ENCODE results near the gene ZNF408. TPM values are rescaled to one million over a fixed set of nuclear protein-coding genes. Genes with fewer than 3 reads are reported as not detected.
"Not testable (repeated sequence)": the region's sequence is repeated elsewhere in the genome, so short reads cannot be mapped to it uniquely, and the experiment has no call there.

The ZNF408 gene
- polyA plus RNA-seq, 4 donors: 8.7 to 11.6 (median 11.5) TPM

GRCh38 chr11:46709351-46709750, 8.5 kb downstream of the ZNF408 start:
- FAIRE-seq; H3K9me3 ChIP-seq (ENCODE audit: control insufficient read depth in 2 of 2, insufficient read depth in 1 of 2, low read depth in 1 of 2, low read length in 1 of 2); H3K27ac ChIP-seq (ENCODE audit: low read depth in 1 of 3, low read length in 2 of 3); H3K4me3 ChIP-seq (ENCODE audit: low read depth in 1 of 3, low read length in 3 of 3); H3K4me1 ChIP-seq (ENCODE audit: control insufficient read depth in 3 of 3, insufficient read depth in 2 of 3, low read depth in 1 of 3, low read length in 2 of 3); DNase-seq; H3K27me3 ChIP-seq (ENCODE audit: control insufficient read depth in 3 of 3, insufficient read depth in 3 of 3, low read length in 3 of 3): not testable (repeated sequence)
- WGBS, 3 donors: 87 to 91% (median 91%) methylated on average over 8 to 9 of the region's 9 CpGs
- peaks cover 14 to 42% (median 16%) of the 10 kb centered on the region in 3 donors for H3K36me3 ChIP-seq (ENCODE audit: control insufficient read depth in 3 of 3, insufficient read depth in 2 of 3, low read depth in 1 of 3, low read length in 3 of 3)

- H3K27ac ChIP-seq (ENCODE audit: low read depth in 1 of 3, low read length in 2 of 3): peak overlapping the region in 1 of 3 donors; percentile 55
- H3K27me3 ChIP-seq (ENCODE audit: control insufficient read depth in 3 of 3, insufficient read depth in 3 of 3, low read length in 3 of 3): no peaks in the 10 kb centered on the region
- H3K9me3 ChIP-seq (ENCODE audit: control insufficient read depth in 2 of 2, insufficient read depth in 1 of 2, low read depth in 1 of 2, low read length in 1 of 2): no peaks in the 10 kb centered on the region
- H3K36me3 ChIP-seq (ENCODE audit: control insufficient read depth in 3 of 3, insufficient read depth in 2 of 3, low read depth in 1 of 3, low read length in 3 of 3): peaks cover 2 to 27% (median 2%) of the 10 kb centered on the region in 3 donors
- FAIRE-seq (no peak), DNase-seq (no peak)
- no peak overlapping the region for H3K4me3 ChIP-seq (ENCODE audit: low read depth in 1 of 3, low read length in 3 of 3)
- no peaks in the 10 kb centered on the region for H3K4me1 ChIP-seq (ENCODE audit: control insufficient read depth in 3 of 3, insufficient read depth in 2 of 3, low read depth in 1 of 3, low read length in 2 of 3)
- WGBS, 3 donors: 68 to 78% (median 75%) methylated on average over 10 of the region's 10 CpGs
Measured at GRCh38 chr11:46710821-46711269, 10.0 kb downstream of the ZNF408 start.

- Histone ChIP-seq H3K36me3 (ENCODE audit: control insufficient read depth in 3 of 3, insufficient read depth in 2 of 3, low read depth in 1 of 3, low read length in 3 of 3) (peaks cover 0 to 23% (median 0%) of the 10 kb centered on the region in 3 donors), H3K4me3 (ENCODE audit: low read depth in 1 of 3, low read length in 3 of 3) (no peak overlapping the region), H3K27me3 (ENCODE audit: control insufficient read depth in 3 of 3, insufficient read depth in 3 of 3, low read length in 3 of 3) (no peaks in the 10 kb centered on the region), H3K27ac (ENCODE audit: low read depth in 1 of 3, low read length in 2 of 3) (peak overlapping the region in 1 of 3 donors; percentile 55), H3K9me3 (ENCODE audit: control insufficient read depth in 2 of 2, insufficient read depth in 1 of 2, low read depth in 1 of 2, low read length in 1 of 2) (no peaks in the 10 kb centered on the region), H3K4me1 (ENCODE audit: control insufficient read depth in 3 of 3, insufficient read depth in 2 of 3, low read depth in 1 of 3, low read length in 2 of 3) (no peaks in the 10 kb centered on the region)
- FAIRE-seq (no peak), DNase-seq (no peak)
- 83 to 91% (median 86%) methylated on average over 5 of the region's 5 CpGs for WGBS, 3 donors
Measured at GRCh38 chr11:46711303-46711702, 10.5 kb downstream of the ZNF408 start.

GRCh38 chr11:46712874-46713576, 12.2 kb downstream of the ZNF408 start:
- 92 to 94% (median 94%) methylated on average over 7 of the region's 7 CpGs for WGBS, 3 donors
- Histone ChIP-seq H3K4me3 (ENCODE audit: low read depth in 1 of 3, low read length in 3 of 3) (no peak overlapping the region), H3K9me3 (ENCODE audit: control insufficient read depth in 2 of 2, insufficient read depth in 1 of 2, low read depth in 1 of 2, low read length in 1 of 2) (no peaks in the 10 kb centered on the region), H3K27ac (ENCODE audit: low read depth in 1 of 3, low read length in 2 of 3) (no peak overlapping the region), H3K27me3 (ENCODE audit: control insufficient read depth in 3 of 3, insufficient read depth in 3 of 3, low read length in 3 of 3) (no peaks in the 10 kb centered on the region), H3K4me1 (ENCODE audit: control insufficient read depth in 3 of 3, insufficient read depth in 2 of 3, low read depth in 1 of 3, low read length in 2 of 3) (peaks cover 0 to 4% (median 0%) of the 10 kb centered on the region in 3 donors), H3K36me3 (ENCODE audit: control insufficient read depth in 3 of 3, insufficient read depth in 2 of 3, low read depth in 1 of 3, low read length in 3 of 3) (peaks cover 0 to 6% (median 0%) of the 10 kb centered on the region in 3 donors)
- FAIRE-seq (no peak), DNase-seq (no peak)

- H3K27ac ChIP-seq (ENCODE audit: low read depth in 1 of 3, low read length in 2 of 3): peak overlapping the region in 1 of 3 donors; percentile 34
- not testable (repeated sequence) for H3K27me3 ChIP-seq (ENCODE audit: control insufficient read depth in 3 of 3, insufficient read depth in 3 of 3, low read length in 3 of 3); H3K36me3 ChIP-seq (ENCODE audit: control insufficient read depth in 3 of 3, insufficient read depth in 2 of 3, low read depth in 1 of 3, low read length in 3 of 3); H3K4me3 ChIP-seq (ENCODE audit: low read depth in 1 of 3, low read length in 3 of 3); DNase-seq; H3K9me3 ChIP-seq (ENCODE audit: control insufficient read depth in 2 of 2, insufficient read depth in 1 of 2, low read depth in 1 of 2, low read length in 1 of 2); H3K4me1 ChIP-seq (ENCODE audit: control insufficient read depth in 3 of 3, insufficient read depth in 2 of 3, low read depth in 1 of 3, low read length in 2 of 3); FAIRE-seq
- 93 to 100% (median 97%) methylated on average over 2 of the region's 2 CpGs for WGBS, 3 donors
Measured at GRCh38 chr11:46717825-46718154, 17.0 kb downstream of the ZNF408 start.

- Histone ChIP-seq H3K27ac (ENCODE audit: low read depth in 1 of 3, low read length in 2 of 3) (peak overlapping the region in 1 of 3 donors; percentile 34), H3K9me3 (ENCODE audit: control insufficient read depth in 2 of 2, insufficient read depth in 1 of 2, low read depth in 1 of 2, low read length in 1 of 2) (no peaks in the 10 kb centered on the region), H3K27me3 (ENCODE audit: control insufficient read depth in 3 of 3, insufficient read depth in 3 of 3, low read length in 3 of 3) (no peaks in the 10 kb centered on the region), H3K4me1 (ENCODE audit: control insufficient read depth in 3 of 3, insufficient read depth in 2 of 3, low read depth in 1 of 3, low read length in 2 of 3) (peaks cover 0 to 10% (median 0%) of the 10 kb centered on the region in 3 donors), H3K36me3 (ENCODE audit: control insufficient read depth in 3 of 3, insufficient read depth in 2 of 3, low read depth in 1 of 3, low read length in 3 of 3) (no peaks in the 10 kb centered on the region), H3K4me3 (ENCODE audit: low read depth in 1 of 3, low read length in 3 of 3) (no peak overlapping the region)
- FAIRE-seq (no peak), DNase-seq (peak; percentile 56 to 66)
- WGBS, 3 donors: 64 to 75% (median 74%) methylated on average over 10 to 11 of the region's 11 CpGs
Measured at GRCh38 chr11:46718155-46719019, 17.6 kb downstream of the ZNF408 start.

- WGBS, 3 donors: 60 to 73% (median 70%) methylated on average over 7 of the region's 7 CpGs
- no peak for DNase-seq
- peak within 1 kb of the TSS in 1 of 3 donors; percentile 34 for H3K27ac ChIP-seq (ENCODE audit: low read depth in 1 of 3, low read length in 2 of 3)
- no peaks in the 10 kb centered on the region for H3K36me3 ChIP-seq (ENCODE audit: control insufficient read depth in 3 of 3, insufficient read depth in 2 of 3, low read depth in 1 of 3, low read length in 3 of 3)
- H3K4me1 ChIP-seq (ENCODE audit: control insufficient read depth in 3 of 3, insufficient read depth in 2 of 3, low read depth in 1 of 3, low read length in 2 of 3): peaks cover 0 to 10% (median 0%) of the 10 kb centered on the region in 3 donors
- H3K27me3 ChIP-seq (ENCODE audit: control insufficient read depth in 3 of 3, insufficient read depth in 3 of 3, low read length in 3 of 3): no peaks in the 10 kb centered on the region
- H3K4me3 ChIP-seq (ENCODE audit: low read depth in 1 of 3, low read length in 3 of 3): no peak within 1 kb of the TSS
- FAIRE-seq: no peak
- H3K9me3 ChIP-seq (ENCODE audit: control insufficient read depth in 2 of 2, insufficient read depth in 1 of 2, low read depth in 1 of 2, low read length in 1 of 2): no peaks in the 10 kb centered on the region
Measured at GRCh38 chr11:46719048-46719542, 18.3 kb downstream of the ZNF408 start, which contains the start of gene F2. Gene F2, plus strand, starts transcription at chr11:46719213. Its CDS starts 23 bp downstream, at chr11:46719236.

GRCh38 chr11:46719543-46720218, 18.9 kb downstream of the ZNF408 start:
- Histone ChIP-seq H3K27ac (ENCODE audit: low read depth in 1 of 3, low read length in 2 of 3) (no peak overlapping the region), H3K4me1 (ENCODE audit: control insufficient read depth in 3 of 3, insufficient read depth in 2 of 3, low read depth in 1 of 3, low read length in 2 of 3) (peaks cover 0 to 10% (median 0%) of the 10 kb centered on the region in 3 donors), H3K9me3 (ENCODE audit: control insufficient read depth in 2 of 2, insufficient read depth in 1 of 2, low read depth in 1 of 2, low read length in 1 of 2) (no peaks in the 10 kb centered on the region), H3K27me3 (ENCODE audit: control insufficient read depth in 3 of 3, insufficient read depth in 3 of 3, low read length in 3 of 3) (no peaks in the 10 kb centered on the region), H3K36me3 (ENCODE audit: control insufficient read depth in 3 of 3, insufficient read depth in 2 of 3, low read depth in 1 of 3, low read length in 3 of 3) (no peaks in the 10 kb centered on the region), H3K4me3 (ENCODE audit: low read depth in 1 of 3, low read length in 3 of 3) (no peak overlapping the region)
- DNase-seq (no peak), FAIRE-seq (no peak)
- WGBS, 3 donors: 92% methylated on average over 25 of the region's 25 CpGs

Measured in small intestine (tissue), 7 donors.